ENCODE results near the gene RDH14. TPM values are rescaled to one million over a fixed set of nuclear protein-coding genes. Genes with fewer than 3 reads are reported as not detected.
A peak's percentile ranks its signal among the peaks of the same experiment; 100 is the strongest.

Gene RDH14
- total RNA-seq, 1 experiment from 2014 or later: 27.7 TPM

DNA sequence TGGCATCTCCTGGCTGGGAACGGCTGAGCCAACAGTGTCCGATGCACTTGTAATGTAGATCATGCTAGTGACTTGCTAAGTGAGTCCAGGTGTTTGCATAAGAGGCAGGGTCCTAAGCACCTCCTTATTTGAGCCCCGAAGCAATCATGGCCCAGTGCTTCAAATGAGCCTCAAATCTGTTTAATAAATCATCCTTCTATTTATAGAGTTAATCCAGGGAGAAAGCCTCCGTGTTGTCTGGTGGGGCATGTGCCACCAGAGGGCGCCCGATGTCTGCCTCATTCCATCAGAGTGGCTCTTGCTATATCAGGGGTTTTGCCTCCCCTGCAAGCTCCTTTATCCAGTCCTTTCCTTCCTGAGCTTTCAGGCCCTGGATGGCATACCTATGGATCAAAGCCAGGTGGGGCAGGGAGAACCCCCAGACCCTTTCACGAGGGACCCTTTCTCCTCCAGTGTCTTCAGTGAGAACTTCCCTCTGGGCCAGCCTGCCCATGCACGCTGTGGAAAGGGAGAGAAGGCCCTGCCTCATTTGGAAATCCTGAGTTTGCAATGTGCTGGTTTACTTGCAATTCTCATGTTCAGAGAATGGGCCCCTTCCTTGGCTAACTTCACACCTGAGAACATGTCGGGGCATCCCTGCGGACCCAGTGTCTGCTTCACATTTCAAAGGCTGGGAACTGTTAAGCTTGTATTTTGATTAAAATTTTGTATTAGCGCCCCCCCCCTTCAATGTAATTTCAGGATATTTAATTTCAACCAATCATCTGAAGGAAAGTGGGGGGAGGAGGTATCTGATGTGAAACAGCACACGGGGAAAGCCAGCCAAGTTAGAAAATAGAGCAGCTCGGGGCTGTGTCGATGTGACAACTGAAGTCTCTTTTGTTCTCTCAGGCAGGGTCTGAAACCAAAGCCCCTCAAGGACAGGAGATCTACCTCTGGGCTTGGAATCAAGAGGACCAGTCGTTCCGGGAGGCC, 39.7 kb downstream of the RDH14 start:
- Histone ChIP-seq H3K27ac (no peak overlapping the region), H3K4me3 (no peak overlapping the region), H3K27me3 (peaks cover 16% of the 10 kb centered on the region; the same call in 1 of the 2 replicates), H3K36me3 (no peaks in the 10 kb centered on the region), H3K4me1 (no peaks in the 10 kb centered on the region; the same call in 1 of the 2 replicates), H3K9me3 (replicated peaks) (no peaks in the 10 kb centered on the region)
- peak; percentile 65 to 90 for DNase-seq

DNA sequence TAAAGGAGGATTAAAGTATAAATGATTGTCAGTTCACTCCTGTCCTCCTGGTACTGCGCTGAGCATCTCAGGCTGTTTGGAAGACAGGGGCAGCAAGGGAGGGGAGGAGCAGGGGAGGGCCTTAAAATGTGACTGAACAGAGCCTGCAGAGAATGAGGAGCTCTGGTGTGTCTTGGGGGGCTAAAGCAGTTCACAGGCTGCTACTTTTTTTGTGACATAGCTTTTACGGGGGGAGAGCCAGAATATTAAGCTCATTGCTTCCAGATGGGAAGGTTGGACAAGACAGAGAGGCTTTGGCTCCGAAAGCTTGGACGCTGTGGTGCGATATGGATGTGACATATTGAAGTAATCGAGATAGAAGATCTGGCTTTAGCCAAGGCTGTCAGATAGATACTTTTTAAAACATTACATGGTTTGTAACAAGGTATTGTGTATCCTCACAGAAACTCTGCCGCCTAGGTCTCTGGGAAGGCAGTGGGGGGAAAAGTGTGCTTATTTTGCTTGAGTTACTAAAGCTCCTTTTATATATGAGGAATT, 40.5 kb downstream of the RDH14 start:
- H3K9me3 ChIP-seq (replicated peaks): no peaks in the 10 kb centered on the region
- H3K27ac ChIP-seq: no peak overlapping the region
- no peak for DNase-seq

DNA sequence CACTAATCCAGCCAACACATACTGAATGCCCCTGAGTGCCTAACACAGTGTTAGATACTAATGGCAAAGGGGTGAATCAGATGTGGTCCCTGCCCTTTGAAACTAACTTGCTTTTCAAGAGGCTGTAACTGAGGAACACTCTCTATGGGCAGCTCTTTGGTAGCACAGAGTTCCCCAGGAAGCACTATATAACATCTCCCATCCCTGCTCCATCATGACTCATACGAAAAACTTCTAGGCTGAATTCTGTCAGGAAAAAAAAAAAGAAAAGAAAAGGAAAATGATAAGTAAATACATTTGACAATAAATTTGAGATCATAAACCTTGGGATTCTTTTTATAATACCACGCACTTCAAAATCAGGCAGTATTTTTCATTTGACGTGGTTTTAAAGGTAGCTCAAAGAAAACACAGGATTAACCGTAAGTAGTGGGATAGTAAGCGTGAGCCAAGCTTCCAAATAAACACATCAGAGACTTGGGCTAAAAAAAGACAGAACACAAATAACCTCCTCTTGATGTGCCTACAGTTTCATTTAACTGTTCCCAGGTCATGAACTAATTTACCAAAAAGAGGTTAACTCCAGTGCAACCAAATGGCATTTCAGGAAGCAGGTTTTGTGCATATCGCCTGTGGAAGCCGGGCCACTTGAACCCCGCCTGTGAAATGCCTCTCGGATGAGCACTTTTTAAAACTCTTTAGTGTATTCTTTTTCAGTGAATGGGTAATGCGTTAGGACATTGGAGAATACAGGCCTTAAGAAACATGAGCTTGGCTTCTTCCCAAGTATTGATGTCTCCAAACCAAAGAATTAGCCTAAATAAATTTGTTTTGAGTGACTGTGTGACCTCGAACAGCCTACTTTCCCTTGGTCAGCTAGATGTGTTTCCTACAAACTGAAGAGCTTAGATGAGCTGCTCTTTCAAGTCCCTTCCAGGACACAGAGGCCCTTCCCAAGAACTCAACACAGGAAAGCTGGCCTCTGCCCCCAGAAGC, 42.0 kb downstream of the RDH14 start:
- Histone ChIP-seq H3K36me3 (no peaks in the 10 kb centered on the region), H3K27ac (no peak overlapping the region), H3K4me3 (no peak overlapping the region), H3K9me3 (replicated peaks) (no peaks in the 10 kb centered on the region), H3K27me3 (peaks cover 9% of the 10 kb centered on the region; the same call in 1 of the 2 replicates), H3K4me1 (no peaks in the 10 kb centered on the region; the same call in 1 of the 2 replicates)
- no peak for DNase-seq

More for the DNA sequence above, 40.5 kb downstream of the RDH14 start:
- Histone ChIP-seq H3K4me1 (no peaks in the 10 kb centered on the region; the same call in 1 of the 2 replicates), H3K4me3 (no peak overlapping the region), H3K27me3 (peaks cover 15% of the 10 kb centered on the region; the same call in 1 of the 2 replicates), H3K36me3 (no peaks in the 10 kb centered on the region)

DNA sequence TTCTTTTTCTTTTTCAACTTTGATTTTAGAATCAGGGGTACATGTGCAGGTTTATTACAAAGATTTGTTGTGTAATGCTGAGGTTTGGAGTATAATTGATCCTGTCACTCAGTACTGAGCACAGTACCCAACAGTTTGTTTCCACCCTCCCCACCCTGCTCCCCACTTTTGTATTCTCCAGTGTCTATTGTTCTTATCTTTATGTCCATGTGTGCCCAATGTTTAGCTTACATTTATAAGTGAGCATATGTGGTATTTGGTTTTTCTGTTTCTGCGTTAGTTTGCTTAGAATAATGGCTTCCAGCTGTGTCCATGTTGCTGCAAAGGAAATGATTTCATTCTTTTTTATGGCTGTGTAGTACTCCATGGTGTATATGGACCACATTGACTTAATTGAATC, 43.1 kb downstream of the RDH14 start:
- H3K36me3 ChIP-seq: no peaks in the 10 kb centered on the region
- peaks cover 6% of the 10 kb centered on the region; the same call in 1 of the 2 replicates for H3K27me3 ChIP-seq
- no peak overlapping the region for H3K27ac ChIP-seq
- no peak overlapping the region for H3K4me3 ChIP-seq
- no peaks in the 10 kb centered on the region for H3K9me3 ChIP-seq (replicated peaks)
- no peak for DNase-seq
- H3K4me1 ChIP-seq: no peaks in the 10 kb centered on the region; the same call in 1 of the 2 replicates

DNA sequence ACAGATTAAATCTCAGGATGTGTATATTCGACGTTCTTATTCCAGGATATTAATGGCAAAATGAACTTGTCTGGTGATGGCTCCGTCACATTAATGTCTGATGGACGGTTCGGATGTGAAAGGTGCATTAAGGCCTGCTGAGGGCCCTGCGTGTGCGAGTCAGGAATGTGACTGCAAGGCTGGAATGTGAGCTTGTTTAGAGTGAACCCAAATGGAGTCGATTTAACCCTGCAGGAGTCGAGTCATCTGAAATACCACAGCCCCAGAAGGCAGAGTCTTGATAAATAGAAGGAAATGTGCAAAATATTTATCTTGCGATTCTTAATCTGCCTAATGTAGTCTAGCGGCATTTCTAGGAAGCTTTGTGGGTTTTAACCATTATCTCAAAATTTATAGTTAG, 44.3 kb downstream of the RDH14 start:
- H3K27ac ChIP-seq: no peak overlapping the region
- H3K36me3 ChIP-seq: no peaks in the 10 kb centered on the region
- no peaks in the 10 kb centered on the region for H3K27me3 ChIP-seq
- no peaks in the 10 kb centered on the region for H3K9me3 ChIP-seq (replicated peaks)
- H3K4me3 ChIP-seq: no peak overlapping the region
- DNase-seq: no peak
- H3K4me1 ChIP-seq: no peaks in the 10 kb centered on the region; the same call in 1 of the 2 replicates

DNA sequence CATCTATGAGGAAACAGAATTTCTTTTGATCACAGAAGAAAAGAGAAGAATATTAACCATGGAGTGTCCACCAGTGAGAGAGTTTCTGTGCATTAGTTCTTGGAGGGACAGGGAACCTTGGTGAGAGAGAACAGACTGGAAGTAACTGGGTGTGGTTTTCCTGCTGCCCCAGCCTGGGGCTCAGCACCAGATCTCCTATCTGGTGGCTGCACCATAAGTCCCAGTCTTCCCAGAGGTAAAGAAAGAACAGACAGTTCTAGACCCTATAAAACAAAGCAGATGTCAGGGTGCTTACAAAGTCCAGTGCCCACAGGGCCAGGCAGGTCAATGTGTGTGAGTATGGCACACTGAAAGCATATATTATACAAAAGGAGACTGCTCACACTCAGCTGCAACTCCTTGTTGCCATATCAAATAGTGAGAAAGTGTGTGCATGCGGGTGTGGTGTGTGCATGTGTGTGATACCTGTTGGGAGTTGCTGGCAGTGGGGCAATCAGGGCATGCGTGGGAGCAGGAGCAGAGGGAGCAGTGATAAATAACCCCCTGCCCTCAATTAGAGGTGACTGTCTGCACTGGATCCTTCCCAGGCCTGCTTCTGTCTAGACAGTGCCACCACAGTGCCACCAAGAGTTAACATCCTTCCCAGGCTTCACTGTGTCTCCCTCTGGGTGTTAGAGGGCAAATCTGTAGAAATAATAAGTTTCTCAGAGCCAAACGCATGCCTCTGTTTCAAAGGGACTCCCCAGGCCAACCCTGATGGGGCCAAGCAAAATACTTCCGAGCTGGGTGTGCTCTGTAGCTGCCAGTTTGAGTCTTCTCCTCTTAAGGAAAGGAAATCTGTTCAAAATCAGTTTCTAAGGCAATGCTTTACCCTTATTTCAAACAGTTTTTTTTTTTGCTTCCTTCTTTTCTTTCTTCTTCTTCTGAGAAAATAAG, 45.7 kb downstream of the RDH14 start:
- Histone ChIP-seq H3K27ac (no peak overlapping the region), H3K9me3 (replicated peaks) (no peaks in the 10 kb centered on the region), H3K4me3 (no peak overlapping the region), H3K36me3 (no peaks in the 10 kb centered on the region), H3K27me3 (no peaks in the 10 kb centered on the region), H3K4me1 (no peaks in the 10 kb centered on the region; the same call in 1 of the 2 replicates)
- no peak for DNase-seq

DNA sequence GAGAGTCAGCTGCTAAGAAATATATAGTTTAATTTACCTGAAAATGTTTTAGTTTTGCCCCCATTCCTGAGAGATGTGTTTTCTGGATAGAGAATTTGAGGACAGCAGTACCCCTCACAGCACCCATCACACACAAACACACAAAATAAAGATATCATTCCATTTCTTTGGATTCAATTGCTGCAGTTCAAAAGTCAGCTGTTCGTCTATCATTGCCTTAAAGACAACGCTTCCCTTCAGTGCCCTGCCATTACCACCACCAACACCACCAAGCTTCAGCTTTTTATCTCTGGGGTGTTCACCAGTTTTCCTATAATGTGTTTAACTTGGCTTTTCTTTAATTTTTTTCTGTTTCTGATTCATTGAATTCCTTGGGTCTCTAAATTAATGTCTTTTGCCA, 49.7 kb downstream of the RDH14 start:
- no peak for DNase-seq
- Histone ChIP-seq H3K36me3 (no peaks in the 10 kb centered on the region), H3K27me3 (no peaks in the 10 kb centered on the region)

DNA sequence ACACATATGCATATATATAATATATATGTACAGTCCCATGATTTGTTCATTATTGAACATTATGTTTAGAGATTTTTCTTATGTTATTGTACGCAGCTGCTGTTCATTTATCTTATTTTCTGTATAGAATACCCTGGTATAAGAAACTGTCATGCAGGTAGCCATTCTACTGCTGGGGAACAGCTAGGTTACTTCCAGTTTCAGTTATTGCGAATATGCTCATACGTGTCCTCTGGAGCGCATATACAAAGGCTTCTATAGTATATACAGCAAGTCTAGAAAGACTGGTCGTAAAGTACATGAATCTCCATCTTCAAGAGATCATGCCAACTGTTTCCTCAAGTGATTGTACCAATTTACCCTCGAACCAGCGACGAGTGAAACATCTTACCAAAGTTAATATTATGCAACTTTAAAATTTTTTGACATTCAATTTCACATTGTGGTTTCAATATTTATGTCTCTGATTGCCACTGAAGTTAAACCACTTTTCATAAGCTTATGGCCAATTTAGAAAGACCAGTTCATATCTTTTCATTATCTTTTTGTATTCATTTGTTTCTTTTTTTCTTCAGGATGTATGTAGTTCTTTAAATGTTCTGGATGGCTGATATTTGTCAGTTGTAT, 53.5 kb downstream of the RDH14 start:
- H3K9me3 ChIP-seq (replicated peaks): no peaks in the 10 kb centered on the region
- no peaks in the 10 kb centered on the region for H3K36me3 ChIP-seq
- no peak for DNase-seq
- peaks cover under 1% of the 10 kb centered on the region for H3K4me1 ChIP-seq
- no peak overlapping the region for H3K4me3 ChIP-seq
- H3K27me3 ChIP-seq: no peaks in the 10 kb centered on the region
- no peak overlapping the region for H3K27ac ChIP-seq

More for the DNA sequence above, 49.7 kb downstream of the RDH14 start:
- no peaks in the 10 kb centered on the region; the same call in 1 of the 2 replicates for H3K4me1 ChIP-seq
- no peaks in the 10 kb centered on the region for H3K9me3 ChIP-seq (replicated peaks)
- H3K4me3 ChIP-seq: no peak overlapping the region
- no peak overlapping the region for H3K27ac ChIP-seq

DNA sequence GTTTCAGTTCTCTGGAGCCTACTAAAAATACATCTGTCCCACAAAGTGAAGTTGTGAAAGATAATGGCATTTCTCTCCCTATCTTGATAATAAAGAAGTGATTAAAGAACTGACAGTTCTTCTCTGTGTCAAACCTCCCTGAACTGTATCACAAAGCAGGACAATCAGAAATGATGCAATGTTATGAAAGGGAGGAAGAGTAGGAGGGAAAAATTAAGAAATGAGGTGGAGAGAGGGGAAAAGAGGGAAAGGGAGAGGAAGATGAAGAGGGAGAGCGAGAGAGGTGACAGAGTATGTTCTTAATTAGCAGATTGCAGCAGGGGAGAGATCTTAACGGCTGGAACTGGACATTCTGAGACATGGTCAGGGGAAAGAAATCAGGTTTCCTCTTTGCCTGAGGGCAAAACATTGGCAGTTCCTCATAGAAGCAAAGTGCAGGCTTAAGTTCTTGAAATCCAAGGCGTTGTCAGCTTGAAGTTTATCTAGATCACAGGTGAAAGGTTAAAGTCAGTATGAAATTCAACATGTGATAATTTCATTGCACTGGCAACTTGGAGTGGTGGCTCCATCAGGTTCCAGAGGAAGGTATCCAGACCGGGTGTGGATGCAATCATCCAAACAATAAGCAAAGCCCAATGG, 54.6 kb downstream of the RDH14 start:
- Histone ChIP-seq H3K4me3 (no peak overlapping the region), H3K9me3 (replicated peaks) (no peaks in the 10 kb centered on the region), H3K36me3 (no peaks in the 10 kb centered on the region), H3K27ac (no peak overlapping the region), H3K4me1 (peaks cover 12% of the 10 kb centered on the region), H3K27me3 (no peaks in the 10 kb centered on the region)
- DNase-seq: no peak

Other genes starting within 250 kb of the RDH14 start
- not detected in 2 replicates for gene NT5C1B, start 28.9 kb upstream of the RDH14 start, total RNA-seq (2014; rRNA removed; shearing (Covaris generic))